Lung (tissue), 12 donors: ENCODE results near the gene PFDN6. TPM values are rescaled to one million over a fixed set of nuclear protein-coding genes. Genes with fewer than 3 reads are reported as not detected.

Experiments used
- ATAC-seq: fragments of 200-7000 bp; cut with Tn5 transposase; one replicate; pipeline ENCODE4 v1.9.1; 2020; ENCODE audit warnings: moderate number of reproducible peaks; ENCODE audit not compliant: insufficient read depth, low FRiP score
- DNase-seq, 3 donors: peaks; one replicate each; pipeline ENCODE4 v3.0.0-alpha.2; 2013 to 2017
- H3K27ac ChIP-seq, 2 donors: one replicate each; pipeline ENCODE4 v1.5.1; 2013; ENCODE audit warnings: mild to moderate bottlenecking in 2 of 2, moderate library complexity in 2 of 2, control low read depth in 1 of 2, inconsistent platforms in 1 of 2, low read depth in 1 of 2, low read length in 1 of 2
- H3K27me3 ChIP-seq, 3 donors: one replicate each; pipeline ENCODE4 v1.5.1; 2013; ENCODE audit warnings: low read length in 2 of 3; ENCODE audit not compliant: control insufficient read depth in 3 of 3, insufficient read depth in 3 of 3
- H3K36me3 ChIP-seq, 4 donors: one replicate each; pipeline ENCODE4 v1.5.1; 2013; ENCODE audit warnings: low read length in 4 of 4, mild to moderate bottlenecking in 1 of 4, moderate library complexity in 1 of 4; ENCODE audit not compliant: control insufficient read depth in 4 of 4, insufficient read depth in 4 of 4
- H3K4me1 ChIP-seq, 5 donors: one replicate each; pipeline ENCODE4 v1.5.1; 2013; ENCODE audit warnings: low read length in 5 of 5, mild to moderate bottlenecking in 2 of 5, moderate library complexity in 1 of 5; ENCODE audit not compliant: control insufficient read depth in 5 of 5, insufficient read depth in 5 of 5
- H3K4me3 ChIP-seq: one replicate; pipeline ENCODE4 v1.5.1; 2013; ENCODE audit warnings: mild to moderate bottlenecking, control low read depth, moderate library complexity
- H3K9ac ChIP-seq, 2 donors: one replicate each; pipeline ENCODE4 v1.5.1; 2013; ENCODE audit warnings: low read length in 2 of 2, control low read depth in 1 of 2; ENCODE audit not compliant: insufficient read depth in 1 of 2
- H3K9me3 ChIP-seq, 4 donors: one replicate each; pipeline ENCODE4 v1.5.1; 2013; ENCODE audit warnings: low read length in 3 of 4, mild to moderate bottlenecking in 1 of 4, moderate library complexity in 1 of 4; ENCODE audit not compliant: control insufficient read depth in 4 of 4, insufficient read depth in 3 of 4
- WGBS, 2 donors: extraction: QIAGEN DNeasy Blood & Tissue Kit; methylation state at CpG; one replicate each; pipeline ENCODE4 v1.1.7; 2013; 5-methylcytosine and 5-hydroxymethylcytosine counted together
- polyA plus RNA-seq, 2 donors: library from polyadenylated mRNA; stranded (reverse); fragments of 200-250 nt; gene quantifications; one replicate each; pipeline ENCODE4 v1.2.1, GENCODE V29; 2013
- total RNA-seq, 2 donors: library from RNA; depleted of rRNA in 1 of 2; stranded (reverse); fragments of >200 nt in 1 of 2; gene quantifications; one replicate each; pipeline ENCODE4 v1.2.1, GENCODE V29; 2014 to 2021
- TF ChIP-seq, protein P1 (sequence below): IDR thresholded peaks from 2 replicates; pipeline ENCODE4 v1.5.1; 2012; ENCODE audit warnings: mild to moderate bottlenecking; ENCODE audit errors: control extremely low read depth, extremely low read depth
- donor health status: control.
- donor health status: control.
- donor health status: Bipolar disorder and iron deficiency.
- donor health status: healthy.
- donor health status: DM: yes; HTN: yes; CAD: no.

Gene PFDN6
- total and polyA plus RNA-seq, 4 donors = 21.8 to 377 (median 77.7) TPM

DNA sequence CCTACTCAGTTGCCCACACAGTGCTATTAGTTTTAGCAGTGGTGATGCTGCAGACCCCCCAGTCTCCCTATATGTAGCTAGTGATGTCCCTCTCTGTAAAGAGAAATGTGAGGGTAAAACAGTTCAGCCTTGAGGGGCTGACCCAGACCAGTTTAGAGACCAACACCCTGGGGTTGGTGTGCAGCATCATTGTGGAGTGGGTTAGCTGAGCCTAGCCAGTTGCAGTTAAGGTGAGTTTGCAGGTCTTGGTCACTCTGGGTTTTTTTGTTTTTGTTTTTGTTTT is 12.9 kb upstream of the PFDN6 start:
- DNase-seq = no peak
- H3K9ac ChIP-seq = peak overlapping the region in 1 of 2 donors; percentile 43
- no peak for ATAC-seq
- no peaks in the 10 kb centered on the region for H3K9me3 ChIP-seq
- H3K27ac ChIP-seq = peak overlapping the region; percentile 77 to 89
- H3K4me1 ChIP-seq = peaks cover 13 to 46% (median 23%) of the 10 kb centered on the region in 5 donors
- H3K4me3 ChIP-seq = no peak overlapping the region
- H3K36me3 ChIP-seq = peaks cover 9 to 37% (median 32%) of the 10 kb centered on the region in 4 donors
- H3K27me3 ChIP-seq = no peaks in the 10 kb centered on the region
- TF ChIP-seq, protein P1, sequence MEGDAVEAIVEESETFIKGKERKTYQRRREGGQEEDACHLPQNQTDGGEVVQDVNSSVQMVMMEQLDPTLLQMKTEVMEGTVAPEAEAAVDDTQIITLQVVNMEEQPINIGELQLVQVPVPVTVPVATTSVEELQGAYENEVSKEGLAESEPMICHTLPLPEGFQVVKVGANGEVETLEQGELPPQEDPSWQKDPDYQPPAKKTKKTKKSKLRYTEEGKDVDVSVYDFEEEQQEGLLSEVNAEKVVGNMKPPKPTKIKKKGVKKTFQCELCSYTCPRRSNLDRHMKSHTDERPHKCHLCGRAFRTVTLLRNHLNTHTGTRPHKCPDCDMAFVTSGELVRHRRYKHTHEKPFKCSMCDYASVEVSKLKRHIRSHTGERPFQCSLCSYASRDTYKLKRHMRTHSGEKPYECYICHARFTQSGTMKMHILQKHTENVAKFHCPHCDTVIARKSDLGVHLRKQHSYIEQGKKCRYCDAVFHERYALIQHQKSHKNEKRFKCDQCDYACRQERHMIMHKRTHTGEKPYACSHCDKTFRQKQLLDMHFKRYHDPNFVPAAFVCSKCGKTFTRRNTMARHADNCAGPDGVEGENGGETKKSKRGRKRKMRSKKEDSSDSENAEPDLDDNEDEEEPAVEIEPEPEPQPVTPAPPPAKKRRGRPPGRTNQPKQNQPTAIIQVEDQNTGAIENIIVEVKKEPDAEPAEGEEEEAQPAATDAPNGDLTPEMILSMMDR = no peak

DNA sequence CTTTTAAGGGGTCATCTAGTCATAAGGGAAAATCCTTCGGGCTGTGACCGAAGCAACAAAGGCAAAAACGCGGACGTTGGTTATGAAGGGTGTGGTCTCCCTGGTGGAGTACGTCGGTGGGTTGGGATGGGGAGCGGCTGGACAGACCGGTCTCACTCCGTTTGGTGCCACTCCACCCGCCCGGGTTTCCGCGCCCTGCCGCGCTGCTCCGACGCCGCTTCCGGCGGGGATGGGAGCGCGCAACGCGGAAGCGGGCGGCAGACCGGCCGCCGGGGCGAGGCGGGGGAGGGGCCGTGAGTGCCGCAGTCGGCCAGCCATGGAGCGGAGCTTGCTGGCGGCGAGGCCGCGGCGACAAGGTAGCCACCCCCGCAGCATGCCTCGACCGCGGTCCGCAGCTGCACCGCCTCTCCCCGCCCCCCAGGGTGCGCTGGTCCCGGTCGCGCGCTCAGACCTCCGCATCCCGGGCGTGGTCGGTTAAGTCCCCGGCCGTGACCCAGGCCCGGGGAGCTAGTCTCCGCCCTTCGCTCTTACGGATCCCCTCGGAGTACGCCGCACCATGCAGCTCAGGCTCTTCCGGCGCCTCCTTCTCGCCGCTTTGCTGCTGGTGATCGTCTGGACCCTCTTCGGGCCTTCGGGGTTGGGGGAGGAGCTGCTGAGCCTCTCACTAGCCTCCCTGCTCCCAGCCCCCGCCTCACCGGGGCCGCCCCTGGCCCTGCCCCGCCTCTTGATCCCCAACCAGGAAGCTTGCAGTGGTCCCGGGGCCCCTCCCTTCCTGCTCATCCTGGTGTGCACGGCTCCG is 12.3 kb upstream of the PFDN6 start, which contains the start of gene B3GALT4:
B3GALT4 (plus strand) TSS at position 260 of the 799 bp plus-strand sequence; CDS start at position 557, 297 bp downstream.
- ATAC-seq (peak; percentile 71), DNase-seq (peak; percentile 61 to 76 (median 72))
- H3K9me3 ChIP-seq = no peaks in the 10 kb centered on the region
- TF ChIP-seq, protein P1 = no peak
- peak within 1 kb of the TSS; percentile 77 to 89 for H3K27ac ChIP-seq
- 1 to 2% methylated on average over 63 to 80 of the region's 80 CpGs for WGBS, 2 donors
- H3K27me3 ChIP-seq = no peaks in the 10 kb centered on the region
- peaks cover 9 to 38% (median 31%) of the 10 kb centered on the region in 4 donors for H3K36me3 ChIP-seq
- peaks cover 13 to 46% (median 23%) of the 10 kb centered on the region in 5 donors for H3K4me1 ChIP-seq
- H3K9ac ChIP-seq = peak within 1 kb of the TSS; percentile 12 to 43
- peak within 1 kb of the TSS; percentile 71 for H3K4me3 ChIP-seq

DNA sequence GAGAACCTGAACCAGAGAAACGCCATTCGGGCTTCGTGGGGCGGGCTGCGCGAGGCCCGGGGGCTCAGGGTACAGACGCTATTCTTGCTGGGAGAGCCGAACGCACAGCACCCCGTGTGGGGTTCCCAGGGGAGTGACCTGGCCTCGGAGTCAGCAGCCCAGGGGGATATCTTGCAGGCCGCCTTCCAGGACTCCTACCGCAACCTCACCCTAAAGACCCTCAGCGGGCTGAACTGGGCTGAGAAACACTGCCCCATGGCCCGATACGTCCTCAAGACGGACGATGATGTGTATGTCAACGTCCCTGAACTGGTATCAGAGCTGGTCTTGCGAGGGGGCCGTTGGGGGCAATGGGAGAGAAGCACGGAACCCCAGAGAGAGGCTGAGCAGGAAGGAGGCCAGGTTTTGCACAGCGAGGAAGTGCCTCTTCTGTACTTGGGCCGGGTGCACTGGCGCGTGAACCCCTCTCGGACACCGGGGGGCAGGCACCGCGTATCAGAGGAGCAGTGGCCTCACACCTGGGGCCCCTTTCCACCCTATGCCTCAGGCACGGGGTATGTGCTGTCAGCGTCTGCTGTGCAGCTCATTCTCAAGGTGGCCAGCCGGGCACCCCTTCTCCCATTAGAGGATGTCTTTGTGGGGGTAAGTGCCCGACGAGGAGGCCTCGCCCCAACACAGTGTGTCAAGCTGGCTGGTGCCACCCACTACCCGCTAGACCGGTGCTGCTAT is 11.6 kb upstream of the PFDN6 start:
- DNase-seq (no peak), ATAC-seq (no peak)
- Histone ChIP-seq H3K4me3 (peak overlapping the region; percentile 71), H3K9ac (no peak overlapping the region), H3K4me1 (peaks cover 10 to 39% (median 20%) of the 10 kb centered on the region in 5 donors), H3K27ac (peak overlapping the region; percentile 77 to 89), H3K9me3 (no peaks in the 10 kb centered on the region), H3K36me3 (peaks cover 9 to 40% (median 29%) of the 10 kb centered on the region in 4 donors), H3K27me3 (no peaks in the 10 kb centered on the region)
- TF ChIP-seq, protein P1 = no peak
- WGBS, 2 donors = 24 to 38% methylated on average over 39 of the region's 39 CpGs
